Skeletal muscle satellite cell (primary cell): ENCODE results near the gene KCNH1.

Source experiments
- H3K27me3 ChIP-seq: 2 replicates; pipeline ENCODE4 v1.7.0; 2013; ENCODE audit warnings: low read length; ENCODE audit not compliant: control insufficient read depth, insufficient read depth
- H3K36me3 ChIP-seq: 2 replicates; pipeline ENCODE4 v1.7.0; 2013; ENCODE audit warnings: mild to moderate bottlenecking, control low read depth, low read length; ENCODE audit not compliant: insufficient read depth
- H3K4me1 ChIP-seq: 2 replicates; pipeline ENCODE4 v1.7.0; 2013; ENCODE audit warnings: low read length; ENCODE audit not compliant: control insufficient read depth, insufficient read depth
- H3K4me2 ChIP-seq: 2 replicates; pipeline ENCODE4 v1.7.0; 2013; ENCODE audit warnings: mild to moderate bottlenecking, low read length
- H3K4me3 ChIP-seq: 2 replicates; pipeline ENCODE4 v1.7.0; 2013; ENCODE audit warnings: low read length
- H3K9ac ChIP-seq: 2 replicates; pipeline ENCODE4 v1.7.0; 2013; ENCODE audit warnings: mild to moderate bottlenecking, low read depth, low read length, moderate library complexity
- H3K9me3 ChIP-seq: replicated peaks from 2 replicates; pipeline ENCODE4 v1.7.0; 2013; ENCODE audit warnings: mild to moderate bottlenecking, control low read depth, low read length

The KCNH1 gene

DNA sequence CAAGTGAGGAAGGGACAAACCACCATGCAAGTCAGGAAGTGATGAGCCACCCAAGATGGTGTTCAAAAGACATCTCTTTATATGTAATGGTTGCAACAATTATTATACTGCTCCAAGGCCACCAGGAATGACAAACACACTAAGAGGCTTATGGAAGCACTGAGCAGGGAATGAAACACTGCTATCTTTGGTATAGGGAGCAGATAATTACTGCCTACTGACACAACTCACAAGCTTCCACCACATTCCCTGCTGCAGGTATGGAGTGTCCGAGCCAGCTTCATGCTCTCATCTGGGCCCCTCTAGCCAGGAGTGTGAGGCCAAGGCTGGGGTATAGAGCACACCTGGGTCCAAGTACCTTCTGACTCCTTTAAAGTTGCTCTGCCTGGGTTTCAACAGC, 433.9 kb downstream of the KCNH1 start:
- Histone ChIP-seq H3K9ac (no peak overlapping the region), H3K4me1 (no peaks in the 10 kb centered on the region), H3K4me2 (no peak overlapping the region), H3K4me3 (no peak overlapping the region), H3K9me3 (no peaks in the 10 kb centered on the region), H3K27me3 (no peaks in the 10 kb centered on the region), H3K36me3 (no peaks in the 10 kb centered on the region)

DNA sequence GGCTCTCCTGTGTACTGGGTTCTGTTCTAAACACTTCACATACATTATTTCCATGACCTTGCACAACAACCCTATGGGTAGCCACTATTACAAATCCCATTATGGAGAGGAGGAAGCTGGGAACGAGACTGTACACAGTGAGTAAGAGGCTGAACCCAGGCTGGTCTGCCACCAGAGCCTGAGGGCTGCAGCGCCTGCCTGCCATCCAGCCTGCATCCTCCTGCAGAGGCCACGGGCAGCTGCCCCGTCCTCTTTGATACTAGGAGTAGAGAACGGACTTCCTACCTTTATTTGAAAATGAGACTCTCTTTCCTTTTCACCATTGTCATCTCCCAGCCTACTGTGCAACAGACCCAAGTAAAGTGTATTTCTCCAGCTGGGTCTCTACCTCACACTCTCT, 435.3 kb downstream of the KCNH1 start:
- H3K36me3 ChIP-seq, result no peaks in the 10 kb centered on the region
- no peak overlapping the region for H3K4me3 ChIP-seq
- H3K9ac ChIP-seq, result no peak overlapping the region
- no peaks in the 10 kb centered on the region for H3K4me1 ChIP-seq
- H3K27me3 ChIP-seq, result no peaks in the 10 kb centered on the region
- H3K9me3 ChIP-seq, result no peaks in the 10 kb centered on the region
- no peak overlapping the region for H3K4me2 ChIP-seq

DNA sequence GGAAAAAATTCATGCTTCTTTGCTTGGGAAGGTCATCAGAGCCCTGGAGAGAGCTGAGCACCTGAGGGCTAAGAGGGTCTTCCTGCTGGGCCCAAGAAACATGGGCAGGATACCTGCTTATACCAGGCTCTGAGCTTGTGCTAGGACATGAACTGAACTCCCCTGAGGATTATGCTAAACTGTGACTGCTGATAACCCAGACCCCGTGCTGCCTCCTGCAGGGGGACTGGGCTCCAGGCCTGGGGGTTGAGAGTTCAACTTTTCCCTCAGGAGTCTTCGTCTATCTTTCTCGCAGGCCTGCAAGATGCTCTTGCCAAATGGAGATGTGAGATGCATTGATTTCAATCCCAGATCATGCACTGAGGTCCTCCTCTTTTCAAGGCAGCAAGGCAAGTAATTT, 436.8 kb downstream of the KCNH1 start:
- H3K9ac ChIP-seq, result no peak overlapping the region
- no peak overlapping the region for H3K4me2 ChIP-seq
- H3K4me3 ChIP-seq, result no peak overlapping the region
- H3K9me3 ChIP-seq, result no peaks in the 10 kb centered on the region
- no peaks in the 10 kb centered on the region for H3K4me1 ChIP-seq
- no peaks in the 10 kb centered on the region for H3K27me3 ChIP-seq
- H3K36me3 ChIP-seq, result no peaks in the 10 kb centered on the region

DNA sequence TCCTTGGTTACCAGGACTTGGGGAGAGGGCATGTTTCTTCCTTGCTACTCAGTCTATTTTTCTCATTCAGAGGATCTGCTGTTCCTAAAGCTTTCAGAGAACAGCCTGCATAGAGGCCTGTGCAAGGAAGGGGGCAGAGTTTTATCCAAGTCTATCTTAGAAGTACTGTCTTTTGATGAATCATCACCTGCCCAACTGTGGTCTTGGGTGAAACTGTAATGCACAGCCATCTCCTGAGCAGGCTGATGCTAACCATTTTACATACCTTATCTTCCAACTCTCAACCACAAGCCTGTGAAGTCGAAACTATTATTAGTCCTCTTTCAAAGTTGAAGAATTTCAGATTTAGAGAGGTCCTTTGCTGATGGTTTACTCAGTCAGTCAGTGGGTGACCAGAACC, 437.2 kb downstream of the KCNH1 start:
- Histone ChIP-seq H3K4me2 (no peak overlapping the region), H3K4me1 (no peaks in the 10 kb centered on the region), H3K9me3 (no peaks in the 10 kb centered on the region), H3K36me3 (no peaks in the 10 kb centered on the region), H3K9ac (no peak overlapping the region), H3K4me3 (no peak overlapping the region), H3K27me3 (no peaks in the 10 kb centered on the region)

DNA sequence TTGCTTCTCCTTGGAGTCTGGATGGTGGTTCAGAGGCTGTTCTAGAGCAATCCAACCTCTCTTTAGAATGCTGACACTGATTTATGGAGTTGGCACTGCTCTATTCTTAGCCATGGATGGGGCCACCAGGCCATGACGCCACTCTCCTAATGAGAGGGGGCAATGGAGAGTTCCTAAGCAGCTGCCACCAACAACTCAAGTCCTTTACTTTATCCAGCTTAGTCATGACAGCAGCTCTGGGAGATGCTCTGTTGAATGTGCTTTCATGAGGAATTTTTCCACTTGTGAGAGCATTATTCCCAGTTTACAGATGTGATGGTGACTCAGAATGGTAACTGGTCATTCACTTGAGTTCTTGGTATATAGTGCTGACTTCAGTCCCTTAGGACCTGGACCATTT, 438.9 kb downstream of the KCNH1 start:
- Histone ChIP-seq H3K9me3 (no peaks in the 10 kb centered on the region), H3K36me3 (no peaks in the 10 kb centered on the region), H3K4me3 (no peak overlapping the region), H3K27me3 (no peaks in the 10 kb centered on the region), H3K4me1 (no peaks in the 10 kb centered on the region), H3K9ac (no peak overlapping the region), H3K4me2 (no peak overlapping the region)

DNA sequence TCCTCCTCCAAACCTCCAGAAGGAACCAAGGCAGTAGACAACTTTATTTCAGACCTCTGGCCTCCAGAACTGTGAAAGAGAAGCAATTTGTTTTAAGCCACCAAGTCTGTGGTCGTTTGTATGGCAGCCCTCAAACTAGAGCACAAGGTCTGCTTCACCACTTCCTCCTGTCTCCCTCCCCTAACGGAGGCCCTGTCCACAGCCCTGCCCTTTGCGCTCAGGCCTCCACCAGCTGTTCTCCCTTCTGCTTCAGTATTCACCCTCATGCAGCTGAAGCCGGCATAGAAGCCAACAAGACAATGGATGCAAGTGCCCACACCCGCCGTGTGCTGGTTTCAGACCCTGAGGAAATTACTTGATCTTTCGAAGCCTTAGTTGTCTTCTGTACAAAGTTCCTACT, 441.2 kb downstream of the KCNH1 start:
- Histone ChIP-seq H3K9me3 (no peaks in the 10 kb centered on the region), H3K4me2 (no peak overlapping the region), H3K36me3 (no peaks in the 10 kb centered on the region)

DNA sequence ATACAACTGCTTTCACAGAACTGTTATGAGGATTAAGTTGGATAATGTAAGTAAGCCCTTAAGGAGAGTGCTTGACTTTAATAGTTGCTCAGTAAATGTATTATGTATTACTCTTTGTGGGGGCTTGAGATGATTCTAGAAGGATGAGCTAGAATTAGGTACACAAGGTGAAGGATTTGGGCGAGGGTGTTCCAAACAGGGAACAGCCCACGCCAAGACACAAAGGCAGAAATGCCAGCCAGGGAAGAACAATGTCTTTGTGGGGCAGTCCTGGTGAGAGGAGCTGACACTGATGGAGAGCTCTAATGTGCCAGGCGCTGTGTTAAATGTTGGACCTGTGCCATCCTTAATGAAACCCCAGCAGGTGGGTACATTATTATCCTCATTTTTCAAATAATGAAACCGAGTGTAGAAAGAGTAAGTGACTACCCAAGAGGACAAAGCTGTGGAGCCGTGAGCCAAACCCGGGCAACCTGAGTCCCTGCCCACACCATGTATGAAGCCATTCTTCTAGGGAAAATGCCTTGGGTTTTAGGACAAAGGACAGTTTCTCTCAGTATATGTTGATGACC, 442.8 kb downstream of the KCNH1 start:
- Histone ChIP-seq H3K4me1 (peaks cover 7% of the 10 kb centered on the region), H3K9ac (no peak overlapping the region), H3K9me3 (no peaks in the 10 kb centered on the region), H3K4me2 (no peak overlapping the region), H3K4me3 (no peak overlapping the region), H3K27me3 (no peaks in the 10 kb centered on the region), H3K36me3 (no peaks in the 10 kb centered on the region)

More for the DNA sequence above, 441.2 kb downstream of the KCNH1 start:
- Histone ChIP-seq H3K27me3 (no peaks in the 10 kb centered on the region), H3K4me3 (no peak overlapping the region), H3K4me1 (no peaks in the 10 kb centered on the region), H3K9ac (no peak overlapping the region)

DNA sequence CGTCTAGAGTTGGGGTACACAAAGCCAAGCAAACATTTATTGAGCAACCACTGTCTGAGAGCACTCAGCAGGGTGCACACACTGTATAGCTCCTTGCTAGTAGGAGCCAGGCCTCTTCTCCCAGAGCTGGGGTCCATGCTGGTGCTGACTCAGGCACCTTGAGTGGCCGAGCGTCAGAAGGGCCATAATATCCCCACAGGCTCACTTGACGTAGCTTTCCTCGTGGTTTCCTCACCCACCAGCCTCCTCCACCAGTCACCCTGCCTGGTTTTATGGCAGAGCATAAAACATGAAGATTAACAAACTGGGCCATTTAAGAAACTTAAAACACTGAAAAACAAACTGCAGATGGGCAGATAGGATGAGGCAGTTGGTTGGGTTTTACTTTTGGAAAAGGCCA, 443.7 kb downstream of the KCNH1 start:
- no peak overlapping the region for H3K9ac ChIP-seq
- no peaks in the 10 kb centered on the region for H3K27me3 ChIP-seq
- no peaks in the 10 kb centered on the region for H3K36me3 ChIP-seq
- H3K4me1 ChIP-seq, result peaks cover 7% of the 10 kb centered on the region
- no peak overlapping the region for H3K4me2 ChIP-seq
- H3K4me3 ChIP-seq, result no peak overlapping the region
- no peaks in the 10 kb centered on the region for H3K9me3 ChIP-seq

DNA sequence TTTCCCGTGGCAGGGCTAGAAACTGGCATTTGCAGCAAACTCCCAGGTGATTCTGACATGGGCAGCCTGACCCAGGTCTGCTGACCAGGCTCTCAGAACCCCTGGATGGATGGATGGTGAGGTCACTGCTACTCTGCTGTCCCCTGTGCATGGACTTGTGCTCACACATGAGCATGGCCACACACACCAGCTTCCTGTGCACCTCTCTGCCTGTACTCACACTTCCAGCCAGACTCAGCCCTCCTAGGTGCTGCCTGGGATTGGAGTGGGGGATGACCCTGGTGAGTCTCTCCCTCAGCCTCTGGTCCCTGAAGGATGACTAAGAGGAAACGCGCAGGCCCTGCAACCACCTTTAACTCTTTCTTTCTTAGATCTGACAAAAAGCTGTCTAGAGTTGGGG, 444.1 kb downstream of the KCNH1 start:
- Histone ChIP-seq H3K4me2 (no peak overlapping the region), H3K36me3 (no peaks in the 10 kb centered on the region), H3K4me1 (peaks cover 7% of the 10 kb centered on the region), H3K4me3 (no peak overlapping the region), H3K9me3 (no peaks in the 10 kb centered on the region), H3K9ac (no peak overlapping the region), H3K27me3 (no peaks in the 10 kb centered on the region)

DNA sequence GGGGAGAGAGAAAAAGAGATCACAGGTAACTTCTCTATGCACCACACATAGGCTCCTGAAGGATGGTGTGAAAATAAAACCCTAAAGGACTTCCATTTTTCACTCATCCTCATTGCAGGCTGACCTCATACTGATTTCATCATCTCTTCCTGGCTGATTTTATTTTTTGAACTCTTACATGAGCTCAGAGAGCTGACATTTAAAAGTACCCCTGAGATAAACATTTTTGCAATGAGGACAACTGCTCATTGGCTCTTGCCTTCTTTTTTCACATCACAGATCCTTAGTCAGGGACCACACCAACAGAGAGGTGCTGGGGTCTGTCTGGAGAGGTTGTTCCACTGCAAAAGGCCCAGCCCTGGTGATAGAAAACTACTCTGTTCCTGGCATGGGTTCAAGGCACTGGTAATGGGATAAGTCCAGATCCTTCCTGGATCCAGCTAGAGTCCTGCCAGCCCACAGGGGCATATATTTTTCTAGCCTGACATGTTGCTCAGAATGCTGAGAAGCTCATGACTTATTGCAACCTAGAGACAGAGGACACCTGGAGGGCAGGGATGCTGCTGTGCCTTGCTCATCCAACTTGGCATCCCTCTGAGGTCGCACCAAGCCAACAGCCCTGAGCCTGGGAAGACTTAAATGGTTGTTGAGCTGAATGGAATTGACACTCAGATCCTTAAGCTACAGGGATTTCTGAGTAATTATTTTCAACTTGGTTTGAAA, 445.3 kb downstream of the KCNH1 start:
- H3K9me3 ChIP-seq, result no peaks in the 10 kb centered on the region
- H3K9ac ChIP-seq, result no peak overlapping the region
- no peaks in the 10 kb centered on the region for H3K27me3 ChIP-seq
- no peak overlapping the region for H3K4me3 ChIP-seq
- no peak overlapping the region for H3K4me2 ChIP-seq
- H3K4me1 ChIP-seq, result peaks cover 7% of the 10 kb centered on the region
- H3K36me3 ChIP-seq, result no peaks in the 10 kb centered on the region

DNA sequence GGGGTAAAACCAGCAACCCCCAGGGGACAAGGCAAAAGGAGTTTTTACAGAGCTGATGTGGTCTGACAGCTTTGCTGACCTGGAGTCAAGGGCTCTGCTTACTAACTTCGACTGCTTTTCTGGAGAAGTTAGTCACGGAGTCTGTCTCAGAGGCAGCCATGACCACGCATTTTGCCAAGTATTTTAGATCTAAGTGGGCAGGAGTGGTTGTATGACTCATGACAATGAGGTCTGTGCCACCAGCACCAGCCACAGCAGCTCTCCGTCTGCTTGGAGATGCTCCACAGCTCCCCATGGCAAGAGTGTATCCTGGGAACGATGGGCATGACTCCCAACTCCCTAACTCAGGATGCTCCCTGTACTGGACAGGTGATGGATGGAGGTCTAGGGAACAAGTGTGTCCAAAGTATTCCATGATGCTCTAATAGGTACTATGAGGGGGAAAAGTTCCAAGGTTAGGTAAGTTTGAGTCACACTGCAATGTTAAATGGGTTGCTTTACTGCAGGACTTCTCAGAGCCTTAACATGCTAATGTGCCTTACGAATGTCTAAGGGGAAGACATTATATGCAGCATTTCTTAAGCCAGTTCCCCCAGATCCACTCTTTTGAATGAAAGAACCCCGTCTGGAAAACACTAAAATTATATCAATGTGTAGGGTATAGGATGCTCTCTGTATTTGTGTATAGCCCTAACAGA, 446.2 kb downstream of the KCNH1 start:
- Histone ChIP-seq H3K9me3 (no peaks in the 10 kb centered on the region), H3K36me3 (no peaks in the 10 kb centered on the region), H3K4me2 (no peak overlapping the region), H3K4me1 (peaks cover 7% of the 10 kb centered on the region), H3K9ac (no peak overlapping the region), H3K27me3 (no peaks in the 10 kb centered on the region), H3K4me3 (no peak overlapping the region)

DNA sequence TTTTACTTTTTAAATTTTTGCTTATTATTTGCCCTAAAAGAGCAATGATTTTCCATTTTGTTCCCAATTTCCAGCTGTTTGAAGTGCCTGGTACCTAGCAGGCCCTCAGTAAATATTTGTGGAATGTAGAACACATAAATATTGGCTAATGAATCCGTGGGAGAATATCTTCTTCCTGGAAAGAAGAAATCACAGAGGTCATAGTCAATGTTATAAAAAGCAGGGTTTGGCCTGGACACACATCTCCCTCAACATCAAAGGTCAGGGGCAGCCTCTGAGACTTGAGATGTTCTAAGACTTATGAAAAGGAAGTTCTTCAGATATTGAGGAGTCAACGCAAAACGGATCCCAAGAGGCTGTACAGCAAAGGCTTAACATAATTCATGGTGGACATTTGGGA, 447.1 kb downstream of the KCNH1 start:
- H3K9ac ChIP-seq, result no peak overlapping the region
- H3K9me3 ChIP-seq, result no peaks in the 10 kb centered on the region
- no peak overlapping the region for H3K4me3 ChIP-seq
- H3K27me3 ChIP-seq, result no peaks in the 10 kb centered on the region
- H3K4me1 ChIP-seq, result peaks cover 7% of the 10 kb centered on the region
- no peaks in the 10 kb centered on the region for H3K36me3 ChIP-seq
- H3K4me2 ChIP-seq, result no peak overlapping the region
